Measurements from ENCODE around the gene HHIPL1.
"Not testable (repeated sequence)": the region's sequence is repeated elsewhere in the genome, so short reads cannot be mapped to it uniquely, and the experiment has no call there.

Gene HHIPL1

DNA sequence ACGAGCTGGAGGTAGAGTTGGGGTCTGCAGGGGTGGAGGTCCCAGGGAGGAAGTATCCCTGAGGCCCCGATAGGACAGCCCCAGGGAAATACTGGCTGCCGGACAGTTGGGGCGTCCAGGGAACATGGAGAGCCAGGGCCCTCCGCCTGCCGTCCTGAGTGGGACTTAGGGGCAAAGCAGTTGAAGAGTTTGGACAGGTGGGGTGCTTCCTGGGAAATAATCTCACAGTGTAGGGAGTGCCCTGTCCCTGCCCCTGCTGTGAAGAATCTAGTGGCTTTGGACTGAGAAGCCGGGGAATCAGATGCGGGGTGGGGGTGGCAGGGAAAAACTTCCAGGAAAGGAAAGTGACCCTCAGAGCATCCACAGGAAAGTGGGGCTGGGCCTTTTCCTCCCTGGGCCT, 9.8 kb upstream of the HHIPL1 start:
- no peak for DNase-seq (ENCODE audit: low read depth in 2 of 2)

DNA sequence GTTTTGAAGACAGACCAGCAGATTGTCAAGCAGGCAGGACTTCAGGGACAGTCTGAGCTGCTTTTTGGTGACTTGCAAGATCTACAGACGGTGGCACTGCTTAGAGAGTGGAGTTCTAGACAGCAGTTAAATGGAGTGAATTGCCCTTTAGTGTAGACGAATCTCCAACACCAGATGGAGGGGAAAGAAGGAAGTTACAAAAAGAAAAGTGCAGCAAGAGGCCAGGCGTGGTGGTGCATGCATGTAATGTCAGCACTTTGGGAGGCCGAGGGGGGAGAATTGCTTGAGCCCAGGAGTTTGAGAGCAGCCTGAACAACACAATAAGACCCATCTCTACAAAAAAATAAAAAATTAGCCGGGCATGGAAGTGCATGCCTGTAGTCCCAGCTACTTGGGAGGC, 8.4 kb upstream of the HHIPL1 start:
- no peak for DNase-seq (ENCODE audit: low read depth in 2 of 2)

DNA sequence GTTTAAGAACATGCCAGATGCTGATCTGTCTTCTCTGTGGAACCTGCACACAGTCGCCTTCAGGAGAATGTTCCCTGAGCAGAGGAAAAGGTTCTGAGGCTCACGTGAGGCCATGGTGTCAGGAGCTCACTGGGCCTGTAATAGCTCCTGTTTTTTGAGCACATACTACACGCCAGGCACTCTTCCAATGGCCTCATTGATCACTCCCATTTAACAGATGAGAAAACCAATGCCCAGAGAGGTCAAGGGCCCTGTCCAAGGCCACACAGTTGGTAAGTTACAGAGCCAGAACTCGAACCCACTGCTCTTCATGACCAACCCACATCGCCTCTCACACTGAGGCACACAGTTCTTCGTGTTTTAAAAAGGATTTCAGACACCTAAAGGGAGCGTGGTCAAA, 7.3 kb upstream of the HHIPL1 start:
- DNase-seq (ENCODE audit: low read depth in 2 of 2): no peak

DNA sequence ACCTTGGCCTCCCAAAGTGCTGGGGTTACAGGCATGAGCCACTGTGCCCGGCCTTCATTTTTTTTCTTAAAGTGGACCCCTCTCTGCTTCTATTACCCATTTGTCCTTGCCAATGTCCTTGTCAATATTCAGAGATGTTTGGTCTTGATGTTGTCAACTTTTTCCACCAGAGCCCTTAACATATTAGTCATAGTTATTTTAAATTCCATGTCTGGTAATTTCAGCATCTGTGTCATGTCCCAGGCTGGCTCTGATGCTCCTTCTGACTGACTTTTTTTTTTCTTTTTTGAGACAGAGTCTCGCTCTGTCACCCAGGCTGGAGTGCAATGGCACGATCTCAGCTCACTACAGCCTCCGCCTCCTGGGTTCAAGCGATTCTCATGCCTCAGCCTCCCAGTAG, 2.2 kb upstream of the HHIPL1 start:
- not testable (repeated sequence) for DNase-seq (ENCODE audit: low read depth in 2 of 2)

DNA sequence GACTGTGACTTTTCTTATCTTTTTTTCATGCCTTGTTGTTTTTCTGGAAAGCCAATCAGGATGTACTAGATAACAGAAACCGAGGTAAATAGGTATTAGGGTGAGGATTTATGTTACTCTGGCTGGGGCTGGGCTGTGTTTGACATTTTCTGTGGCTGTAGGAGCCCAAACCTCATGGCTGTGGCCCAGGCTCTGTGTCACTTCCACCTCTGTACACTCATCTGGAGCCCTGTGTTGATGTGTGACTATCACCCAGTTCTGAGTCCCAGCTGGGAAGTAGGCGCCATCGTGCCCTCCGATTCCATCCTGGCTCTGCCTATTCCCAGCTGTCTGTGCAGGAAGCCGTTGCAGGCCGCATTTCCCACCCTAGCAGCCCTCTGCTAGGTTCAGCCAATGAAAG, 1.6 kb upstream of the HHIPL1 start:
- DNase-seq (ENCODE audit: low read depth in 2 of 2): no peak

DNA sequence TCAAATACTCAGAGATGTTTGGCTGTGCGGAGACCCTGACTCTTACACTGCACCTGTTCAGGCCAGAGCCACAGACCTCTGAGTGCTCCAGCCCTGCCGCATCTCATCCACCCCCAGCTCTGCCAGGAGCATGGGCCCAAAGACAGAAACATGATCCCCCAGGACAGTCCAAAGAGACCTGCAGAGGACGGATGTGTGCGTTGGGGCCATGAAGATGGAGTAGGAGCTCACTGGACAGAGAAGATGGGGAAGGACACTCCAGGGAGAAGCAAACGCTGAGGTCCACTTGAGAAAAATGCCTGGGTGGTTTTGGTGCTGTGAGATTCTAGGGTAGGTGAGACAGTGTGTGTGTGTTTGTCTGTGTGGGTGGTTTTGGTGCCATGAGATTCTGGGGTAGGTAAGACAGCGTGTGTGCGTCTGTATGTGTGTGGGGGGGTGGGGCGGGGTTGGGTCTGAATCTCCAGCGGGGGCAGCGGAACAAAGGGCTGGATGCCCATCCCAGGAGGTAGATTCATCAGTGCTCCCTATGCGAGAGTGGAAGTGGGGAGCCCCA, 818 bp upstream of the HHIPL1 start:
- DNase-seq (ENCODE audit: low read depth in 2 of 2): no peak

DNA sequence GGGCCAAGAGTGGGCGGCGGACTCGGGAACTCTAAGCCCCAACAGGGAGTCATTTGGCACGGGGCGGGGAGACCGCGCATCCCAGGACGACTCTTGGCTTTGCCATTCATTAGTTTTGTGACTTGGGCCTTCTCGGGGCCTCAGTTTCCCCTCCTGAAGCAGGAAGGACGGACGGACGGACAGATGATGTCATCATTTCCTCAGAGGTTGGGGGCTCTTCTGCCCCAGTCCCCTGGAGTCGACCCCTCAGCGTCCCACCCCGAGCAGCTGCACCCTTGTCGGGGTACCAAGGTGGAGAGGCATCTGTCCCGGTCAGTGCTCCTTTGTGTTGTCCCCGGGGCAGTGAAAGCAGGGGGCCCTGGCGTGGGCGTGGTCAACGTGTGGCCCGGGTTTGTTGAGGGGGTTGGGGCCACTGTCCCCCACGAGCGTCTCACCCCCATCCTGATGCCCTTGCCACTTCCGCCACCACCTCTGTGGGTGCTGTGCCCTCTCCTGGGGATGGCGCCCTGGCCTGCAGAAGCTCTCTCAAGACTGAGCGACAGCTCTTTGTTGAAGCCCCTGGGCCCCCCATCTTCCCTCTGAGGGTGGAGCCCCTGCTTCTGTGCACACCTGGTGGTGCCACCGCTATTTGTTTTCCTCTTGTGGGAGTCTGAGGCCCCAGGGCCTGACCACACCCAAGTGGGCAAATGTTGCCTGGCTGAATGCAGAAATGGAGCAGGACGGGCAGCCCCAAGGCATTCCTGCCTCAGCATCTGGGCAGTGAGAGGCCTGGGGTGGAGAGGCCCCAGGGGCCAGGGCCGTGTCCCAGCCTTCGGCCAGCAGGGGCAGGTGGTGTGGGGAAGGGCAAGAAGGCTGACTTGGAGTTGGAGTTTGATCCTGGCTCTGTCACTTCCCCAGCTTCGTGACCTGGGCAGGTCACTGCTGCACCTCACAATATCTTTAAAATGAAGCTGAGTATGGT, 896 bp downstream of the HHIPL1 start:
- no peak for DNase-seq (ENCODE audit: low read depth in 2 of 2)

DNA sequence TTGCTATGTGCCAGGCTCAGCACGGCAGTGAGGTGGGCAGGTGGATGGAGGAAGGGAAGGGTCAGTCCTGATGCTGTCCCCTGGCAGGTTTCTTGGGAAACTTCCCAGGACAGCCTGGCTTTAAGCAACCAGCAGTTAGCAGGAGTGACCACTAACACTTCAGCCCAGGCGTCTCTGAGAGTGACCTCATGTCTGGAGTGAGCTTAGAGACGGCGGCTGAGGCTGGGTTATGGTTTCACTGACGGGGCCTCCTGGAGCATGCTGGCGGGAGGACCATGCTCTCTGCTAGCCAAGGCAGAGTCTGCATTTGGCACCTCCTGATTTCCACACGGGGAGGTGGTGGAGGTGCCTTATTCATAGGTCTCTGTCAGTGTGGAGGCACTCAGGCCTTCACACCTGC, 2.5 kb downstream of the HHIPL1 start:
- no peak for DNase-seq (ENCODE audit: low read depth in 2 of 2)

DNA sequence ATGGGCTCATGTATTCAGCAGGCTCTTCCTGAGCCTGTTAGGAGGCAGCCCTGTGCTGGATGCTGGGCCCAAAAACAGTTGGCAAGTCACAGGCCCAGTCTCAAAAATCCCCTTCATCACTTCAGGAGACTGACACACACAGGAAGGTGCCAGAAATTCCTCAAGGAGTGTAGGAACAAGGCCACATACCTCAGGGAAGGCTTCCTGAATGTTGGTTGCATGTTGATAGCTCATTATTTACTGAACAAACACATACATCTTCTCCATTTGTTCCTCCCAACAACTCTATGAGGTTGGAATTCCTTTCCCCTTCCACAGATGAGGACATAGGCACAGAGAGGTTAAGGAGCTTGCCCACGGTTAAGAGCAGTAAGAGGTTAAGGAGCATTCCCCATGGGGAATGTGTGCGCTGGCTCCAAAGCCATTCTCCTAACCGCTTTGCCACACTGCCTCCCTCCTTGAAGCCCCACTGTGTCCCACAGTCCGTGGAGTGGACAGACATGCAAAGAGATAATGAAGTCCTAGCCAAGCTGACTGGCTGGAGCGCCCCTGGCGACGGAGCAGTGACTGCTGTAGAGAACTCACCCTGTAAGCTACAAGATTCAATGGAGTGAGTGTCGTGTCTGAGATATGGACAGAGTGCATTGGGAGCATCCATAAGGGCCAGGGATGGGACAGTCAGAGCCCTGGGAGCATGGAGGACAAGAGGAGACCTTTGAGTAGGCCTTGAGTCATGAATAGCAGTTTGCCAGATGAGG, 3.3 kb downstream of the HHIPL1 start:
- DNase-seq (ENCODE audit: low read depth in 2 of 2): no peak

DNA sequence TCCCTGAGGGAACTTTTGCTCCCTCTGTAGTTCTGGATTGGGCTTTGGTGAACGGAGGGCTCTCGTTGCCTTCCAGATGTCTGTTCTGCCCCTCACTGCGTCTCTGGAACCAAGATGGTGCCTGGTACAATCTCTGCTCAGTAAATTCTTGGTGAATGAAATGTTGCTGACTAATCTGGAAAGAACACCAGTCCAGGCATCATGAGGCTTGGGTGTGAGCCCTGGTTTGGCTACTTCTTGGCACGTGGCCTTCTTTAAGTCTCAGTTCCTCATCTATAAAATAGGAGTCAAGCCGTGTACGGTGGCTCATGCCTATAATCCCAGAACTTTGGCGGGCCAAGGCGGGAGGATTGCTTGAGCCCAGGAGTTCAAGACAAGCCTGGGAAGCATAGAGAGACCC, 4.3 kb downstream of the HHIPL1 start:
- no peak for DNase-seq (ENCODE audit: low read depth in 2 of 2)

DNA sequence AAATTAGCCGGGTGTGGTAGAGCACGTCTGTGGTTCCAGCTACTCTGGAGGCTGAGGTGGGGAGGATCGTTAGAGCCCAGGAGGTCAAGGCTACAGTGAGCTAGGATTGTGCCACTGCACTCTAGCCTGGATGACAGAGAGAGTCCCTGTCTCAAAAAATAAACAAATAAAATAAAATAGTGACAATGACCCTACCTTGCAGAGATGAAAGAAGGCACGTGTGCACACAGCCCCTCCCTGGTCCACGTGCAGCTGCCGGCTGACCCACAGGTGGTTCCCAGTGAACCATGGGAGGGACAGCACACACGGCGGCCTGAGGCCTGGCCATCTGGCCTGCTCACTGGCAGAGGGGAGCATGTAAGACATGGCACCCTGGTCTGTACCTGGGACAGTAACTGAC, 4.7 kb downstream of the HHIPL1 start:
- no peak for DNase-seq (ENCODE audit: low read depth in 2 of 2)

DNA sequence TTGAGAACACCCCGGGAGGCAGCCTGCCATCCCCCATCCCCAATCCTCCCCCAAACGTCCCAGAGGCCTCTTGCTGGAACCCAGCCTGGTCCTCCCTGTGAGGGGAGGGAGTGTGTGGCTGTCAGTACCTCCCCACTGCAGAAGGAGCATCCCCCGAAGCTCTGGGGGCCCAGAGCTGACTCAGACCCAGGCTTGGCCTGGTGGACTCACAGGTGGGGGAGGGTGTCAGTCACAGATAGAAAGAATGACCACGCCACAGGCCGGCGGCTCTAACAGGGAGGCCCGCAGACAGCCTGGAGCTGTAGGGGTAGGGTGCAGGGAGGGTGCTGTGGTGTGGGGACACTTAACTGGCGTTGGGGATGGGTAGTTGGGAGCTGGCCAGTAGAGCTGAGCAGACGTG, 5.3 kb downstream of the HHIPL1 start:
- DNase-seq (ENCODE audit: low read depth in 2 of 2): no peak

DNA sequence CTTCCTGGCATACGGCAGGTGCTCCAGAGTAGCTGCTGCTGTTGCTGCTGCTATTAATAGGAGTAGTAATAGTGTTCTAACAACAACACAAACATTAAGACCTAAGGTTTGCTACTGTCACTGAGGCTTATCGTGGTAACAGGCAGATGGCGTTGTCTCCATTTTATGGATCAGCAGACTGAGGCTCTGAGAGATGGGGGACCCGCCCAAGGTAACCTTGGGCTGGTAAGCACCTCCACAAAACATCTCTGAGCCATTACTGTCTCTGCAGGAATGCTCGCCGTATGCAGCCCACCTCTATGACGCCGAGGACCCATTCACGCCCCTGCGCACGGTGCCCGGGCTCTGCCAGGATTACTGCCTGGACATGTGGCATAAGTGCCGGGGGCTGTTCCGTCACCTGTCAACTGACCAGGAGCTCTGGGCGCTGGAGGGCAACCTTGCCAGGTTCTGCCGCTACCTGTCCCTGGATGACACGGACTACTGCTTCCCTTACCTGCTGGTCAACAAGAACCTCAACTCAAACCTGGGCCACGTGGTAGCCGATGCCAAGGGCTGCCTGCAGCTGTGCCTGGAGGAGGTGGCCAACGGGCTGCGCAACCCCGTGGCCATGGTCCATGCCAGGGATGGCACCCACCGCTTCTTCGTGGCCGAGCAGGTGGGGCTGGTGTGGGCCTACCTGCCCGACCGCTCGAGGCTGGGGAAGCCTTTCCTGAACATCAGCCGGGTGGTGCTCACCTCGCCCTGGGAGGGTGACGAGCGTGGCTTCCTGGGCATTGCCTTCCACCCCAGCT, 7.2 kb downstream of the HHIPL1 start:
- no peak for DNase-seq (ENCODE audit: low read depth in 2 of 2)

DNA sequence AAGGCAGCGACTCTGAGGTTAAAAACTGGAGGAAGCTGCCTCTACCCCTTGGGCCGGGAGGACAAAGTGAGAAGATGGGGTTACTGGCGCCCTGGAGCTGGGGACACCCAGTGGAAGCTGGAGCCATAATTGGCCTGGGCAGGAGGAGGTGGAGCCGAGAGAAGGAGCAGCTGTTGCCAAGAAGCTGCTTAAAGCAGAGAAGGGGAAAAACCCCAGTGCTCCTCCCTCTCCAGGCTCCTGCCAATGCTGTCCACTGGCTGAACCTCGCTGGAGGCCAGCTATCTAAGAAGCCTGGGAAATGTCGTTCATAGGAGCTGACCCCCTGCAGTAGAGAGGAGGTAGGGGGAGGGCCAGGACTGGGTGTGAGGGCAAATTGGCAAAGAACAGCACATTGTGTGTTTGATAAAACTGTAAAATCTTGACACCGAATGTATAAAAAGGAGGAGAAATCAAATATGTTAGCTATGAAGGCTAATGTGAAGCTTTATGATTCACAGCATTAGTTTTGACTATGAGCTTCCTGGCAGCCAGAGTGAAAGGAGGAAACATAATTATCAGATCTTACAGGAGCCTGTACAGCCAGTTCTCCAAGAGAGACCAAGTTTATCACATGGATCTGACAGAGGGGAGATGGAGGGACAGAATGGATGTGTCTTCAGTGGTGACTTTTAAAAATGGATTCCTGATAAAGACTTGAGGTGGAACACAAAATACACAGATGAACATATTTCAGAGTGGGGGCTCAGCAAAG, 9.5 kb downstream of the HHIPL1 start:
- no peak for DNase-seq (ENCODE audit: low read depth in 2 of 2)

DNA sequence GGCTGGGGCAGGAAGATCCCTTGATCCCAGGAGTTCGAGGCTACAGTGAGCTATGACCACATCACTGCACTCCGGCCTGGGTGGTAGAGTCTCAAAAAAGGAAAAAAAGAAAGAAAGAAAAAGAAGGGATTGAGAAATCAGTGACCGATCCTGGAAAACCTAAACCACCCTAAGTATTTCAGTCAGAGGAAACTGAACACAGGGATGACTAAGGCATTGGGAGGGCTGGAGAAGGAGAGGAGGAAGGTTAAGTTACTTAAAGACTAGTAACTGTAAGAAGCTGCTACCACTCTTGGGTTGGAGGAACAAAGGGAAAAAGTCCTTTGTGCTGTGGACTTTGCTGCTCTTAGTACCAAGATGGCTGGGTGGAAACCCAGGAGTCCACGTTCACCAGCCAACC, 10.6 kb downstream of the HHIPL1 start:
- no peak for DNase-seq (ENCODE audit: low read depth in 2 of 2)

DNA sequence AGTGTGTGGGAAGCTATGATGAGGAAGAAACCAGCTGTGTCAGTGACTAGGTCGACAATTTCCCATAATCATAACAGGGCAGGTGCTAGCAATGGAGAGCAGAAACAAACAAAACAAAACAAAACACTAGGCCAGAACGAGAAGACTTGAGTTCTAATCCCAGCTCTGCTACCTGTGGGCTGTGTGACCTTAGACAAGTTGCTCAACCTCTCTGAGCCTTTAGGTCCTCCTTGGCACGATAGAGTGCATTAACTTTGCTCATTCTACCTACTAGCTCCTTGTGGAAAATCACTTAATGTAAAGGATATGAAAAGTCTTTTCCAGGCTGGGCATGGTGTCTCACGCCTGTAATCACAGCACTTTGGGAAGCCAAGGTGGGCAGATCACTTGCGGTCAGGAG, 11.2 kb downstream of the HHIPL1 start:
- no peak for DNase-seq (ENCODE audit: low read depth in 2 of 2)

DNA sequence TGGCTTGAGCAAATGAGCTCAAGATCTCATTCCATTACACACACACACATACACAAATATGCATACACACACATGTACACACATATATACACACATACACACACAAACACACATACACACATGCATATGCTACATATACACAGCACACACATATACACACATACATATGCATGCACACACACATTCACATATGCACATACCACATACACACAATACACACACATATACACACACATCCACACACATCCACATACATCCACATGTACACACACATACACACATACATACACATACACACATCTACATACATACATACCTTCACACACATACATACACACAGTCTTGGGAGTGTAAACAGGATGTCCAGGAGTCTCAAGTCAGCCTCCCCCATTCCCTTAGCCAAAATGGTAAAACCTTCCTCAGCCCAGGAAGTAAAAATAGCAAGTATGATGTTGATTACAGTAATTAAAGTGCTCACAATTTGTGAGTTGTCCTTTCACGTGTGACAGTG, 12.8 kb downstream of the HHIPL1 start:
- DNase-seq (ENCODE audit: low read depth in 2 of 2): no peak

DNA sequence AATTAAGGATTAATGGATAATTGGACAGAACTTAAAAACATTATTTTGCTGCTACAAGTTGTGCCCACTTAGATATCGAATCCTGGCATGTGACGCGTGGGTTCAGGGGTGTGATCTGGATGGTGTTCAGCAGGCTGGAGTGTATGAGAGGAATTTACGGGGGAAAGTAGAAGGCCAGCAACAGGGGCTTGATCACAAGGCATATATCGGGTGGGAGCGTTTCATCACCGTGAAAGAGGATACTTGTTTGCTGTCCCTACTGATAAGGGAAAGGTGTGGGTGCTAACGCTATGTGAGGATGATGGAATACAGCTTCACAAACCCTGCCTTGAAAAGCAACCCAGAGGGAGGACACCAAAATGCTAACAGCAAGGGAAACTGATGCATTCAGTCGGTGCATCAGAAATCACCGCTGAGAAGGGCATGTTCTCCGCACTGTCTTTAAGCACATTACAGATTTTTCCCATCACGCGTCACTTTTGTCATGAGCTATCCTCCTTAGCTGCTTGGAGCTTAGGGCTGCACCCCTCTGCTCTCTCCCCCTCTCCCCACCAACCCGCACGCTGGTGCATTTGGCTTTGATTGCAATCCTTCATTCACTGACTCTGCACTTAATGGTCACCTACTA, 13.4 kb downstream of the HHIPL1 start:
- no peak for DNase-seq (ENCODE audit: low read depth in 2 of 2)

DNA sequence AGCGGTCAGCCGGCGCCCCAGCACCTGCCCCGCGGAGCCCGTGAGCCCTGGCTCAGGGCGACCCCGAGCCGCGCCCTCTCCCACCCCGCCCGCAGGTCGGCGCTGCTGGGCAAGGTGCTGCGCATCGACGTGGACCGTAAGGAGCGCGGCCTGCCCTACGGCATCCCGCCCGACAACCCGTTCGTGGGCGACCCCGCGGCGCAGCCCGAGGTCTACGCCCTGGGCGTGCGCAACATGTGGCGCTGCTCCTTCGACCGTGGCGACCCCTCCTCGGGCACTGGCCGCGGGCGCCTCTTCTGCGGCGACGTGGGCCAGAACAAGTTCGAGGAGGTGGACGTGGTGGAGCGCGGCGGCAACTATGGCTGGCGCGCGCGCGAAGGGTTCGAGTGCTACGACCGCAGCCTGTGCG, 14.4 kb downstream of the HHIPL1 start:
- no peak for DNase-seq (ENCODE audit: low read depth in 2 of 2)

DNA sequence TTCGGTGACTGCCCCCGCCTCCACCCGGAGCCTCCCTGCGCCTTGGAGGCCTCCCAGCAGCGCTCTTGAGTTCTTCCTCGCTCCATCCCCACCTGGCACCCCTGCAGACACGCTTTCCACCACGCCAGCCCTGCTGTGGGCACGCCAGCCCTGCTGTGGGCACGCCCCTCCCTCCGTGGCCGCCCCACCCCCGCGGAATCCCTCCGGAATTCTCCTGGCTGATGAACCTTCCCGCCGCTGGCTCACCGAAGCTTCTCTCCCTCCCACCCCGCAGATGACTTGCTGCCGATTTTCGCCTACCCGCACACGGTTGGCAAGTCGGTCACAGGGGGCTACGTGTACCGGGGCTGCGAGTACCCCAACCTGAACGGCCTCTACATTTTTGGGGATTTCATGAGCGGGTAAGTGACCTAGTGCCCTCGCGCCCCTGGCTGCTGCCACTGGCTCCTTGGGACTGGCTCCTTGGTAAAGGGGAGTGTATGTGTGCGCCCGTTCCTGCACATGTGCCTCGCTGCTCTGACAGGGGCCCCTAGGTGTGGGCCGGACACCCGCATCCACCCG, 15.2 kb downstream of the HHIPL1 start:
- no peak for DNase-seq (ENCODE audit: low read depth in 2 of 2)
